OCI-LY7 (cell line): ENCODE measurements around the gene ANKRD40. TPM values are rescaled to one million over a fixed set of nuclear protein-coding genes. Genes with fewer than 3 reads are reported as not detected.

ENCODE experiments used
- BruUV-seq: library from RNA; stranded (reverse); fragments of 400-500 nt; replicated peaks from 2 replicates; lab custom pipeline; 2021; lab: Mats Ljungman, UMichigan
- CTCF ChIA-PET: fragments of 300-600 bp; sonication (Branson Sonifier 250); formaldehyde crosslinking; loops from one replicate; lab custom pipeline; 2022; ENCODE audit warnings: antibody characterized with exemption; ENCODE audit not compliant: unreplicated experiment; lab: Charles Lee
- POLR2A ChIA-PET: fragments of 300-600 bp; sonication (Branson Sonifier 250); formaldehyde crosslinking; loops from one replicate; lab custom pipeline; 2022; ENCODE audit warnings: antibody characterized with exemption; lab: Charles Lee
- DNase-seq: peaks from one replicate; pipeline ENCODE4 v3.0.0-alpha.2; 2015; ENCODE audit warnings: low spot score
- H2AFZ ChIP-seq: fragments of 200-600 bp; sonication (generic), shearing (Covaris generic); 2 replicates; pipeline ENCODE4 v1.6.1; 2014; ENCODE audit warnings: mild to moderate bottlenecking, antibody characterized with exemption, low read length, moderate library complexity
- H3K27ac ChIP-seq: fragments of 200-600 bp; sonication (generic); 2 replicates; pipeline ENCODE4 v1.5.1; 2014; ENCODE audit warnings: mixed run types, low read depth, mild to moderate bottlenecking, moderate library complexity, low read length, inconsistent platforms; ENCODE audit not compliant: poor library complexity, severe bottlenecking
- H3K36me3 ChIP-seq: fragments of 200-600 bp; sonication (generic); 2 replicates; pipeline ENCODE4 v1.6.1; 2014; ENCODE audit warnings: mild to moderate bottlenecking, antibody characterized with exemption, low read length, moderate library complexity, mixed read lengths; ENCODE audit not compliant: insufficient read depth
- H3K4me1 ChIP-seq: fragments of 200-600 bp; sonication (generic); 2 replicates; pipeline ENCODE4 v1.5.1; 2014; ENCODE audit warnings: mild to moderate bottlenecking, low read length; ENCODE audit not compliant: insufficient read depth, poor library complexity, severe bottlenecking
- H3K4me2 ChIP-seq: fragments of 200-600 bp; sonication (generic); 2 replicates; pipeline ENCODE4 v1.6.1; 2014; ENCODE audit warnings: mild to moderate bottlenecking, low read length
- H3K4me3 ChIP-seq: fragments of 200-600 bp; sonication (generic); 2 replicates; pipeline ENCODE4 v1.5.1; 2014; ENCODE audit warnings: mild to moderate bottlenecking, low read depth, low read length; ENCODE audit not compliant: poor library complexity, severe bottlenecking
- H3K79me2 ChIP-seq: fragments of 200-600 bp; sonication (generic); 2 replicates; pipeline ENCODE4 v1.6.1; 2016; ENCODE audit warnings: low read depth, mild to moderate bottlenecking, low read length, moderate library complexity, mixed read lengths; ENCODE audit not compliant: insufficient read depth
- H3K9me2 ChIP-seq: fragments of 200-600 bp; sonication (generic); 2 replicates; pipeline ENCODE4 v1.6.1; 2016; ENCODE audit warnings: mild to moderate bottlenecking, low read length, mixed read lengths; ENCODE audit not compliant: insufficient read depth
- H3K9me3 ChIP-seq: fragments of 200-600 bp; sonication (generic); 2 replicates; pipeline ENCODE4 v1.6.1; 2014; ENCODE audit warnings: mild to moderate bottlenecking, mixed run types, low read length, mixed read lengths
- H4K20me1 ChIP-seq: fragments of 200-600 bp; sonication (generic); 2 replicates; pipeline ENCODE4 v1.6.1; 2014; ENCODE audit warnings: mild to moderate bottlenecking, antibody characterized with exemption, low read length, moderate library complexity, mixed read lengths; ENCODE audit not compliant: insufficient read depth
- EZH2phosphoT487 ChIP-seq: fragments of 200-600 bp; sonication (generic); IDR thresholded peaks from 2 replicates; pipeline ENCODE4 v1.6.1; 2018; ENCODE audit warnings: low read depth, borderline replicate concordance, mild to moderate bottlenecking, mixed run types, antibody characterized with exemption, low read length, moderate library complexity, mixed read lengths
- intact Hi-C: fragments of 100-400 bp; cut with micrococcal nuclease; formaldehyde crosslinking; loops from one replicate; pipeline ENCODE4 v1.10.0; 2022; ENCODE audit not compliant: unreplicated experiment
- total RNA-seq, 2 experiments: library from RNA; depleted of rRNA in 1 of 2; stranded (reverse); fragments of >200 nt in 1 of 2; shearing (Covaris generic) in 1 of 2; gene quantifications; 2 replicates each; pipeline ENCODE4 v1.2.3, GENCODE V29; 2014 to 2022
- TF ChIP-seq, protein P1 (sequence below): fragments of 200-600 bp; sonication (generic); conservative IDR thresholded peaks from 2 replicates; pipeline ENCODE4 v1.5.1; 2014; ENCODE audit warnings: mild to moderate bottlenecking, antibody characterized with exemption, low read length, moderate library complexity, mixed read lengths

Gene ANKRD40
- total RNA-seq, 2 experiments from 2014 or later = 27.7 to 47.9 TPM

DNA sequence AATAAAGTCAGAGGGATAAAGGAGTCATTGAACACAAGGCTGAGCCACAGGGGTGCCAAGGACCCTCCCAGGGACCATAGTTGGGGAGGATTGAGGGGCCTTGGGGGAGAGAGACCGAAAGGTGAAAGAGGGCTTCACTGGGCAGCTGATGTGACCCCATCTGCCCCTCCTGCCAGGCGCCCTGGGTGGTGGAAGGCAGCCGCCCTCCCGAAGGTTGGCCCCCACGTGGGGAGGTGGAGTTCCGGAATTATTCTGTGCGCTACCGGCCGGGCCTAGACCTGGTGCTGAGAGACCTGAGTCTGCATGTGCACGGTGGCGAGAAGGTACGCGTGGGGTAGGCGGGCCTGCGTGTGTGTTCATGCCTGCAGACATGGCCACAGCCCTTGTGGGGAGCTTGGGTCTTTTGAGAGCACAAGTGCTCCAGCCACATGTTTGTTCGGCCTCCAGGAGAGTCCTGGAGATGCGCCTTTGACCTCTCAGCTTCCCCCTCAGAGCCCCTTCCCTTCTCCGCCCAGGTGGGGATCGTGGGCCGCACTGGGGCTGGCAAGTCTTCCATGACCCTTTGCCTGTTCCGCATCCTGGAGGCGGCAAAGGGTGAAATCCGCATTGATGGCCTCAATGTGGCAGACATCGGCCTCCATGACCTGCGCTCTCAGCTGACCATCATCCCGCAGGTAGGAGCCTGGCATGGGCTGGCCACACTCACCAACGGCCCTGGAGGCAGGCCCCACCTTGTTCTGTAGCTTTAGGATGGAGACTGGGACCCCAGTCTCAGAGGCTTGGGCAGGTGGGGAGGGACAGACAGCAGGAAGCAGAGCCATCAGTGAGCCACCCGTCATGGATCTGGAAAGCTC is 24.1 kb downstream of the ANKRD40 start:
- DNase-seq = no peak
- Histone ChIP-seq H4K20me1 (no peaks in the 10 kb centered on the region), H3K4me1 (no peaks in the 10 kb centered on the region), H3K9me3 (no peaks in the 10 kb centered on the region), H3K79me2 (no peaks in the 10 kb centered on the region), H2AFZ (no peak overlapping the region), H3K4me2 (no peak overlapping the region), H3K27ac (no peak overlapping the region), H3K4me3 (no peak overlapping the region), H3K9me2 (no peaks in the 10 kb centered on the region), H3K36me3 (no peaks in the 10 kb centered on the region)
- intact Hi-C loops = no loop called here
- POLR2A ChIA-PET = interaction anchor here (0.6 to 1.1 kb wide), 2 partner anchors 21 to 163 kb away, joined by 3 to 4 read pairs; no protein-coding TSS in a partner anchor
- CTCF ChIA-PET = no interaction called here
- TF ChIP-seq, protein P1, sequence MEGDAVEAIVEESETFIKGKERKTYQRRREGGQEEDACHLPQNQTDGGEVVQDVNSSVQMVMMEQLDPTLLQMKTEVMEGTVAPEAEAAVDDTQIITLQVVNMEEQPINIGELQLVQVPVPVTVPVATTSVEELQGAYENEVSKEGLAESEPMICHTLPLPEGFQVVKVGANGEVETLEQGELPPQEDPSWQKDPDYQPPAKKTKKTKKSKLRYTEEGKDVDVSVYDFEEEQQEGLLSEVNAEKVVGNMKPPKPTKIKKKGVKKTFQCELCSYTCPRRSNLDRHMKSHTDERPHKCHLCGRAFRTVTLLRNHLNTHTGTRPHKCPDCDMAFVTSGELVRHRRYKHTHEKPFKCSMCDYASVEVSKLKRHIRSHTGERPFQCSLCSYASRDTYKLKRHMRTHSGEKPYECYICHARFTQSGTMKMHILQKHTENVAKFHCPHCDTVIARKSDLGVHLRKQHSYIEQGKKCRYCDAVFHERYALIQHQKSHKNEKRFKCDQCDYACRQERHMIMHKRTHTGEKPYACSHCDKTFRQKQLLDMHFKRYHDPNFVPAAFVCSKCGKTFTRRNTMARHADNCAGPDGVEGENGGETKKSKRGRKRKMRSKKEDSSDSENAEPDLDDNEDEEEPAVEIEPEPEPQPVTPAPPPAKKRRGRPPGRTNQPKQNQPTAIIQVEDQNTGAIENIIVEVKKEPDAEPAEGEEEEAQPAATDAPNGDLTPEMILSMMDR = no peak
- no peak for TF ChIP-seq EZH2phosphoT487
- no TSS peak for BruUV-seq

DNA sequence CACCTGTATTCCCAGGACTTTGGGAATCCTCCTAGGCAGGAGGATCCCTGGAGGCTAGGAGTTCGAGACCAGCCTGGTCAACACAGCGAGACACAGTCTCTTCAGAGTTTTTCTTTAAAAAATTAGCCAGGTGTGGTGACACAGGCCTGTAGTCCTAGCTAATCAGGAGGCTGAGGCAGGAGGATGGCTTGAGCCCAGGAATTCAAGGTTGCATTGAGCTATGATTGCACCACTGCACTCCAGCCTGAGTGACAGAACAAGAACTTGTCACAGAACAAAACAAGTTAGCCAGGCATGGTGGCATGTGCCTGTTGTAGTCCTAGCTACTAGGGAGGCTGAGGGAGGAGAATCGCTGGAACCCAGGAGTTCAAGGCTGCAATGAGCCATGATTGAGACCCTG is 24.8 kb downstream of the ANKRD40 start:
- no peaks in the 10 kb centered on the region for H3K4me1 ChIP-seq
- intact Hi-C loops = no loop called here
- H2AFZ ChIP-seq = no peak overlapping the region
- H4K20me1 ChIP-seq = no peaks in the 10 kb centered on the region
- TF ChIP-seq, protein P1 = no peak
- TF ChIP-seq EZH2phosphoT487 = no peak
- no peak overlapping the region for H3K27ac ChIP-seq
- H3K4me3 ChIP-seq = no peak overlapping the region
- no peaks in the 10 kb centered on the region for H3K9me2 ChIP-seq
- no TSS peak for BruUV-seq
- H3K4me2 ChIP-seq = no peak overlapping the region
- ChIA-PET POLR2A (interaction anchor here (1.1 kb wide), 1 partner anchor 162 kb away, joined by 3 read pairs; no protein-coding TSS in a partner anchor), CTCF (no interaction called here)
- no peaks in the 10 kb centered on the region for H3K36me3 ChIP-seq
- no peaks in the 10 kb centered on the region for H3K79me2 ChIP-seq
- DNase-seq = no peak
- no peaks in the 10 kb centered on the region for H3K9me3 ChIP-seq

DNA sequence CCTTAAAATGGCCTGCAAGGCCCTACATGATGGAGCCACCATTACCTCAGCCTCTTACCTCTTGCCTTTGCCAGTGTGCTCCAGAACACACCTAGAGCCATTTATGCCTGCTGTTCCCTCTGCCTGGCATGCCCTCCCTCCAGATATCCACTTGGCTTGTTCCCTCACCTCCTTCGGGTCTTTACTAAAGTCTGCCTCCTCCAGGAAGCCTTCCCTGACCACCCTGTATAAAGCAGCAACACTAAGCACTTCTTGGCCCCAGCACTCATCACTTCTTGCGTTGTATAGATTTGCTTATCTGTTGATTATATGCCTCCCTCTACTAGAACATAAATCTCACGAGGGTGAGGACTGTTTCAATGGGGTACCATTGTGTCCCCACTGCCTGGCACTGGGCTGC is 25.3 kb downstream of the ANKRD40 start:
- ChIA-PET POLR2A (interaction anchor here (1.1 kb wide), 1 partner anchor 162 kb away, joined by 3 read pairs; no protein-coding TSS in a partner anchor), CTCF (no interaction called here)
- intact Hi-C loops = no loop called here
- no TSS peak for BruUV-seq
- Histone ChIP-seq H3K79me2 (no peaks in the 10 kb centered on the region), H3K4me2 (no peak overlapping the region), H3K4me1 (no peaks in the 10 kb centered on the region), H3K4me3 (no peak overlapping the region), H4K20me1 (no peaks in the 10 kb centered on the region), H2AFZ (no peak overlapping the region), H3K9me3 (no peaks in the 10 kb centered on the region), H3K9me2 (no peaks in the 10 kb centered on the region), H3K27ac (no peak overlapping the region), H3K36me3 (no peaks in the 10 kb centered on the region)
- no peak for TF ChIP-seq EZH2phosphoT487
- TF ChIP-seq, protein P1 = no peak
- no peak for DNase-seq
